Measurements from ENCODE around the gene EPS8L2. TPM values are rescaled to one million over a fixed set of nuclear protein-coding genes. Genes with fewer than 3 reads are reported as not detected.

The EPS8L2 gene
- total and polyA plus RNA-seq, 2 of the 13 experiments (the other 11 are each of a cell fraction or from before 2014, with no cell fraction given), result 89.3 to 416 TPM

DNA sequence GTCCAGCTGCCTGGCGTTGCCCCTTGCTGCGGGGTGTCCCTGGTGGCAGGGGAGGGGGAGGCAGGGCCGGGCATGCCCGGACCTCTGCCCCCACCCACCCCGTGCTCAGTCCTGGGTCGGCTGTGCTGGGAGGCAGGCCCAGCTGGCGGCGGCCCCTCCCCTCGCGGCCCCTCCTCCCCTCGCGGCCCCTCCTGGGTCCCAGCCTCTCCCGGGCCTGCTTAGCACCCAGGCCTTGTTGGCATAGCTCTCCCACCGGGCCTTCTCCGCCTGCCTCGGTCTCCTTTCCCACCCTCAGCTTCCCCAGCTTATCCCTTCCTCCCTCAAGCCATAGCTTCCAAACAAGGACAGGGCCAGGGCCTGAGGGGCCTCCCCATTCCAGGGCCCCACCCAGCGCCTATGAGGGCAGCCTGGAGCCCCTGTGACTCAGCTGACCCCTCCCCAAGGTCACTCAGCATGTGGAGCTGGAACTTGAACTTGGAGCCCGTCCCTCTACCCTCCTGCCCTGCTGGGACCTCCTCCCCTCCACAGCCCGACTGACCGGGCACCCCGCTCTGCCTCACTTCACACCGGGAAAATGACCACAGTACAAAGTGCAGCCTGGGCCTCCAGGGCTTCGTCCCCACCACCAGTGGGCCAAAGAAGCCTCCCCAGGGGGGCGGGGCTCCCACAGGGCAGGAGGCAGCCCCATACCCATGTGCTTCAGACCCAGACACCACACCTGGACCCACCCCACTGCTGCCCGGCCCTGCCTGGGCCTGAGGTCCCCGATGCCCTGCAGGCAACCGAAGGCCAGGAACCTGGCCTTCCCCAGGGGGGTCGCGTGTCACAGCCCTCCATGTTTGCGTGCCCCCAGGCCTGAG is 1.2 kb downstream of the EPS8L2 start (continued):
- TF ChIP-seq NFKB2 (CRISPR knock-in tag; IDR thresholded peaks at IDR 0.05; ENCODE audit: borderline replicate concordance) (peak; percentile 65; the same call in 1 of the 2 replicates), ZNF607 (CRISPR knock-in tag; IDR thresholded peaks at IDR 0.05; ENCODE audit: borderline replicate concordance) (peak; percentile 85), ZNF3 (CRISPR knock-in tag; IDR thresholded peaks at IDR 0.05) (no peak), ZNF510 (CRISPR knock-in tag; IDR thresholded peaks at IDR 0.05; ENCODE audit: low read depth) (peak; percentile 73; the same call in 1 of the 2 replicates), ZNF781 (CRISPR knock-in tag; IDR thresholded peaks at IDR 0.05; ENCODE audit: borderline replicate concordance, not compliant biosample characterization) (no peak), SP5 (CRISPR knock-in tag; IDR thresholded peaks at IDR 0.05; ENCODE audit: borderline replicate concordance, low read depth) (peak; percentile 59), HOXA5 (CRISPR knock-in tag; IDR thresholded peaks at IDR 0.05) (peak; percentile 68; the same call in 1 of the 2 replicates), ZNF549 (CRISPR knock-in tag; IDR thresholded peaks at IDR 0.05) (no peak), RFX5 (IDR thresholded peaks at IDR 0.05; ENCODE audit: low read depth, low read length) (0 out of 2 replicates have a peak, but pooled peaks have one; percentile 16), KLF15 (CRISPR knock-in tag; IDR thresholded peaks at IDR 0.05; ENCODE audit: borderline replicate concordance) (no peak), ZNF253 (CRISPR knock-in tag; IDR thresholded peaks at IDR 0.05; ENCODE audit: borderline replicate concordance) (no peak; the same call in 1 of the 2 replicates), ATRX (CRISPR knock-in tag; IDR thresholded peaks at IDR 0.05; ENCODE audit: borderline replicate concordance) (no peak), ZNF780A (CRISPR knock-in tag; IDR thresholded peaks at IDR 0.05) (no peak), SP4 (CRISPR knock-in tag; IDR thresholded peaks at IDR 0.05) (peak; percentile 73), NR2C2 (CRISPR knock-in tag; IDR thresholded peaks at IDR 0.05; ENCODE audit: borderline replicate concordance) (peak; percentile 95), ZNF614 (CRISPR knock-in tag; IDR thresholded peaks at IDR 0.05; ENCODE audit: borderline replicate concordance) (peak; percentile 57; the same call in 1 of the 2 replicates), ZNF17 (CRISPR knock-in tag; IDR thresholded peaks at IDR 0.05) (peak; percentile 68; the same call in 1 of the 2 replicates), SMAD9 (CRISPR knock-in tag; IDR thresholded peaks at IDR 0.05) (no peak), ZNF138 (CRISPR knock-in tag; IDR thresholded peaks at IDR 0.05; ENCODE audit: low read depth) (0 out of 2 replicates have a peak, but pooled peaks have one; percentile 47), NBN (conservative IDR thresholded peaks at IDR 0.05) (no peak)
- TF ChIP-seq, protein P1, sequence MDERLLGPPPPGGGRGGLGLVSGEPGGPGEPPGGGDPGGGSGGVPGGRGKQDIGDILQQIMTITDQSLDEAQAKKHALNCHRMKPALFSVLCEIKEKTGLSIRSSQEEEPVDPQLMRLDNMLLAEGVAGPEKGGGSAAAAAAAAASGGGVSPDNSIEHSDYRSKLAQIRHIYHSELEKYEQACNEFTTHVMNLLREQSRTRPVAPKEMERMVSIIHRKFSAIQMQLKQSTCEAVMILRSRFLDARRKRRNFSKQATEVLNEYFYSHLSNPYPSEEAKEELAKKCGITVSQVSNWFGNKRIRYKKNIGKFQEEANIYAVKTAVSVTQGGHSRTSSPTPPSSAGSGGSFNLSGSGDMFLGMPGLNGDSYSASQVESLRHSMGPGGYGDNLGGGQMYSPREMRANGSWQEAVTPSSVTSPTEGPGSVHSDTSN (CRISPR knock-in tag; IDR thresholded peaks at IDR 0.05), result no peak
- TF ChIP-seq, protein P2, sequence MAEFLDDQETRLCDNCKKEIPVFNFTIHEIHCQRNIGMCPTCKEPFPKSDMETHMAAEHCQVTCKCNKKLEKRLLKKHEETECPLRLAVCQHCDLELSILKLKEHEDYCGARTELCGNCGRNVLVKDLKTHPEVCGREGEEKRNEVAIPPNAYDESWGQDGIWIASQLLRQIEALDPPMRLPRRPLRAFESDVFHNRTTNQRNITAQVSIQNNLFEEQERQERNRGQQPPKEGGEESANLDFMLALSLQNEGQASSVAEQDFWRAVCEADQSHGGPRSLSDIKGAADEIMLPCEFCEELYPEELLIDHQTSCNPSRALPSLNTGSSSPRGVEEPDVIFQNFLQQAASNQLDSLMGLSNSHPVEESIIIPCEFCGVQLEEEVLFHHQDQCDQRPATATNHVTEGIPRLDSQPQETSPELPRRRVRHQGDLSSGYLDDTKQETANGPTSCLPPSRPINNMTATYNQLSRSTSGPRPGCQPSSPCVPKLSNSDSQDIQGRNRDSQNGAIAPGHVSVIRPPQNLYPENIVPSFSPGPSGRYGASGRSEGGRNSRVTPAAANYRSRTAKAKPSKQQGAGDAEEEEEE (CRISPR knock-in tag; IDR thresholded peaks at IDR 0.05; ENCODE audit: borderline replicate concordance), result 0 out of 2 replicates have a peak, but pooled peaks have one; percentile 40
- TF ChIP-seq, protein P3, sequence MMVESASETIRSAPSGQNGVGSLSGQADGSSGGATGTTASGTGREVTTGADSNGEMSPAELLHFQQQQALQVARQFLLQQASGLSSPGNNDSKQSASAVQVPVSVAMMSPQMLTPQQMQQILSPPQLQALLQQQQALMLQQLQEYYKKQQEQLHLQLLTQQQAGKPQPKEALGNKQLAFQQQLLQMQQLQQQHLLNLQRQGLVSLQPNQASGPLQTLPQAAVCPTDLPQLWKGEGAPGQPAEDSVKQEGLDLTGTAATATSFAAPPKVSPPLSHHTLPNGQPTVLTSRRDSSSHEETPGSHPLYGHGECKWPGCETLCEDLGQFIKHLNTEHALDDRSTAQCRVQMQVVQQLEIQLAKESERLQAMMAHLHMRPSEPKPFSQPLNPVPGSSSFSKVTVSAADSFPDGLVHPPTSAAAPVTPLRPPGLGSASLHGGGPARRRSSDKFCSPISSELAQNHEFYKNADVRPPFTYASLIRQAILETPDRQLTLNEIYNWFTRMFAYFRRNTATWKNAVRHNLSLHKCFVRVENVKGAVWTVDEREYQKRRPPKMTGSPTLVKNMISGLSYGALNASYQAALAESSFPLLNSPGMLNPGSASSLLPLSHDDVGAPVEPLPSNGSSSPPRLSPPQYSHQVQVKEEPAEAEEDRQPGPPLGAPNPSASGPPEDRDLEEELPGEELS (CRISPR knock-in tag; IDR thresholded peaks at IDR 0.05), result peak; percentile 57
- TF ChIP-seq, protein P4, sequence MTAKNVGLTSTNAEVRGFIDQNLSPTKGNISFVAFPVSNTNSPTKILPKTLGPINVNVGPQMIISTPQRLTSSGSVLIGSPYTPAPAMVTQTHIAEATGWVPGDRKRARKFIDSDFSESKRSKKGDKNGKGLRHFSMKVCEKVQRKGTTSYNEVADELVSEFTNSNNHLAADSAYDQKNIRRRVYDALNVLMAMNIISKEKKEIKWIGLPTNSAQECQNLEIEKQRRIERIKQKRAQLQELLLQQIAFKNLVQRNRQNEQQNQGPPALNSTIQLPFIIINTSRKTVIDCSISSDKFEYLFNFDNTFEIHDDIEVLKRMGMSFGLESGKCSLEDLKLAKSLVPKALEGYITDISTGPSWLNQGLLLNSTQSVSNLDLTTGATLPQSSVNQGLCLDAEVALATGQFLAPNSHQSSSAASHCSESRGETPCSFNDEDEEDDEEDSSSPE (CRISPR knock-in tag; IDR thresholded peaks at IDR 0.05), result 0 out of 2 replicates have a peak, but pooled peaks have one; percentile 16

Data from HepG2 (cell line).